Dedifferentiated amniotic fluid mesenchymal stem cell (primary cell): ENCODE measurements around the gene KDM4C.
A peak's percentile ranks its signal among the peaks of the same experiment; 100 is the strongest.
"Not testable (repeated sequence)": the region's sequence is repeated elsewhere in the genome, so short reads cannot be mapped to it uniquely, and the experiment has no call there.

ENCODE experiments used
- DNase-seq: peaks from one replicate; pipeline ENCODE4 v3.0.0-alpha.2; 2016; ENCODE audit errors: extremely low spot score

KDM4C gene

GRCh38 chr9:6975198-6975597 lies 217.4 kb downstream of the KDM4C start:
- no peak for DNase-seq

DNA sequence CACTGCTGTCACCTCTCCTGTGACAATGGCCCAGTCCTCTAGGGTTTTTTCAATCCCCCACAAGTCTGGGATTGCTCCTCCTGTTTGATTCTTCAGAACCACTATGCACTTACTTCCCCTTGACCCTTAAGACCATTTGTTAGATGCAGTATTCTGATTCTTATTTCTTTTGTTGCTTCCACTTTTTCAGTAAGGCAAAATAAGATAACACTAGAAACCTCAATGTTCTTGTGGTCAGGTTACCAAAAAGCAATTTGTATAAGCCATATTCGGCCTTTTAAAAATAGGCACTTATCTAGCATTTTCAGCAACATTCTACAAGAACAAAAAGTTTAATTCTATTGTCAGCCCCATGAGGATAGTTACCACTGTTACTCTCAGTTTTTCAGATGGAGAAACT lies 220.0 kb downstream of the KDM4C start:
- no peak for DNase-seq

- no peak for DNase-seq
Observed at GRCh38 chr9:6978591-6978990, 220.8 kb downstream of the KDM4C start.

DNA sequence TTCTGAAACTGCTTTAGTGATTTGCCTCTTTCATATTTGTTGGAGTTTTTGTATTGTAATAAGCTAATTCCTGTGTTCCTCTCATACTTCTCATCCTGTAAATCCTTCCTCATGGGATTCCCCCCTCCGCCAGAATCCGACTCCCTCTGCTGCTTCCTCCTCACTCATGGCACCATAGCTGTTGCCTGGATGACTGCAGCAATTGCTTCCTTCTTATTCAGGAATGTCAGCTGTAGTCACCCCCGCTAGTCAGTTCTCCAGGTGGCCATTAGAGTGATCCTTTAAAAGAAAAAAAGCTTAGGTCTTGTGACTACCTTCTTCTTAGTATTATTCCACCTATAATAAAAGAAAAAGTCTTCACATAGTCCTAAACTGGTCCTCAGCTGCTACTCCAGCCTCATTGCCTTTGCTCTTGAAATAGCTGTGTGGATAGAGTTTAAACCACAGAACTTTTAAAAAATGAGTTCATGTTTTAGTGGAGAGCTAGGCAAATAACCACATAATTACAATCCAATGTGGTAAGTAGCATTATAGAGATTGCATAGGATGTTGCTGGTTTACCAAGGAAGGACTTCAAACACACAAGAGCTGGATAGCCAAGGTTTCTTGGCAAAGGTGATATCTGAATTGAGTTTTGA lies 227.3 kb downstream of the KDM4C start:
- no peak for DNase-seq

DNA sequence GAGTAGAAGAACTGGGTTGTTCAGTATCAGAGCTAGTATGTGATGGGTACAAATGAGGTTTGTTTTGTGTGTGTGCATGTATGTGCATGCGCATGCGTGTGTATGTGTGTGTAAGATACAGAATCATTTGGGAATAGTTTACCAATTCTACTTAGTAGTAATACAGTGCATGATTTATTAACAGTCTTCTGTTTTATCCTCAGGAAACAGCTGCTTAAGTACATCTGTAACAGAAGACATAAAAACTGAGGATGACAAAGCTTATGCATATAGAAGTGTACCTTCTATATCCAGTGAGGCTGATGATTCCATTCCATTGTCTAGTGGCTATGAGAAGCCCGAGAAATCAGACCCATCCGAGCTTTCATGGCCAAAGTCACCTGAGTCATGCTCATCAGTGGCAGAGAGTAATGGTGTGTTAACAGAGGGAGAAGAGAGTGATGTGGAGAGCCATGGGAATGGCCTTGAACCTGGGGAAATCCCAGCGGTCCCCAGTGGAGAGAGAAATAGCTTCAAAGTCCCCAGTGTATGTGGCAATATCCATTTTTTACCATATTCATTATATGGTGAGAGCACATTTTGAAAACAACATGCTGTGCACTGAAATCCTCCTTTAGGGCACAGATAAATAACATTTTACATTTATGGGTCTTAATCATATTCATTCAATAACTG lies 228.5 kb downstream of the KDM4C start:
- no peak for DNase-seq

- no peak for DNase-seq
Observed at GRCh38 chr9:6987381-6987780, 229.6 kb downstream of the KDM4C start.

DNA sequence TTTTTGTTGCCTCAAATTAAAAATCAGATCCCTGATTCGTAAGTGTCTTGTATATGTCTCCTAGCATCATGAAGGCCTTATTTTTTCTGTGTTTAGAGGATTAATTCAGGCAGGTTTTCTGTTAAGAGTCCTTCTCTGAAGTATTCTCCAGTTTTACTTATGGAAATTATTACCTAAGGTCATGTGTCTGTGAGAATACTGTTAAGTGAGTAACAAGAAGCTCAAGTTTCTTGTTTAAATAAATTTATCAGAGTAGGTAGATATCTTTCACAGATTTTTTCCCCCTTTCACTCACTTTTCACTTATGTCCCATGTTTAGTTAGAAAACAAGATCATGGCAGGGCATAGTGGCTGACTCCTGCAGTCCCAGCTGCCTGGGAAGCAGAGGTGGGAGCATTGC lies 233.6 kb downstream of the KDM4C start:
- DNase-seq = no peak

- no peak for DNase-seq
Observed at GRCh38 chr9:6996061-6996854, 238.5 kb downstream of the KDM4C start.

DNA sequence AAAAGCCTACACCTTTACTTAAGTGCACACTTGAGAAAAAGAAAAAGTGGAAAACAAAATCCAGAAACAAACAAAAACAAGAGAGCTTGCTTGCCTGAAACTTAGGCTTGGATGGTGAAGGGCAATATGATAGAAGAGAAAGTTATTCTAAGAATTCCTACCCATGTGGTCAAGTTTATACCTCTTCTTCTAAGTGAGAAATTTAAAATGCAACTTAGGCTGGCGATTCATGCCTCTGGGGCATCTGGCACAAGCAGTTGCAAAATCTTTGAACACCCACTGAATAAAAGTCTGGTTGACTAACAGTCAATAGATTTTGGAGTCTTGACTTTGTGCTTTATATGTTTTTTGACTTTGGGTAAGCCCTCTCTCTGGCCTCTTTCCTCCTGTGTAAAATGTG lies 239.6 kb downstream of the KDM4C start:
- DNase-seq = peak; percentile 39

DNA sequence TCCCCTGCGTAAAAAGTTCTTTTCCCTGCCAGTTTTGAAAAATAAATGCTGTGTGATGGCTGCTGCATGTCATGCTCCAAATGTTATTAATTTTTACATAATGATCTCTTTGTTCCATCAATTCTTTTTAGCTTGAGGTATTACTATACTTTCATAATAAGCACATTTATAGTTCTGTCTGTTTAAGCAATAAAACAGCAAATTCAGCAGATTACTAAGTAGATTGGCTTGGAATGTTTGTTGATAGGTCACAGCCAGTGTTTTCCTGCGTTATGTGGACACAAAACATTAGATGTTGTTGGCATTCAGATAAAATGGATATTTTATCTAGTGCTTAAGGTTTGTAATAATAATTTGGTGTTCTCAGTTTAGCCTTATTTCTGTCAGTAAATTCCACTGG lies 242.0 kb downstream of the KDM4C start:
- DNase-seq = no peak

DNA sequence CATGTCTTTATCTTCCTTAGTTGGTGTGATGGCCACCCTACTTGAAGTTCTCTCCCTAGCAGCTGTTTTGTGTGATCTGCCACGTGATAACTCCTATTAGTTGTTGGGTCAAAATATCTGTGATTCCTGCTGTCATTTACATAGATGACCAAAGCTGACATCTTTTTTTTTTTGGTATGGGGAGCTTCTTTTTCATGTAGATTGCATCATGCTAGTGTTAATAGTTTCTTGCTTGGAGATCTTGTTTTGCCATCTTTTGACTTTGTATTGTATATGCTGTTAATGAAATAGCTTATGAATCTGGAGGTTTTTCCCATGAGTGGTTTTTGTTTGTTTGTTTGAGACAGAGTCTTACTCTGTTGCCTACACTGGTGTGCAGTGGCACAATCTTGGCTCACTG lies 243.8 kb downstream of the KDM4C start:
- no peak for DNase-seq

DNA sequence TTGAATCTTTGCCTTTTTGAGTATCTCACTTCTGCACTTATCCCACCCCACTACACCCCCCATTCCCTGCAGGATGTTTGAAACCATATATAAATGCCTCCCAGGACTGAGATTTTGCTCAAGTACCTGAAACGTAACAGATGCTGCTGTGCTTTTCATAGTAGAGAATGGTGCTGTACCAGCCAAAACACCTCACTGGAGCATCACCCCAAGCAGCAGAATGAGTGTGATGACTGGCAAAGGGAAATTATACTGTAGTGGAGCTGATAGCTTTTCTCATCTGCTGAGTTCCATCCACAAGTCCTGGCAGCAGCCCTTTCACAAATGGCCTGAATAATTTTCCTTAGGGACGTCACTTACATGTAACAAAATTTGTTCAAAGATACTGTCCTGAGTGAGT lies 246.1 kb downstream of the KDM4C start:
- DNase-seq = no peak

DNA sequence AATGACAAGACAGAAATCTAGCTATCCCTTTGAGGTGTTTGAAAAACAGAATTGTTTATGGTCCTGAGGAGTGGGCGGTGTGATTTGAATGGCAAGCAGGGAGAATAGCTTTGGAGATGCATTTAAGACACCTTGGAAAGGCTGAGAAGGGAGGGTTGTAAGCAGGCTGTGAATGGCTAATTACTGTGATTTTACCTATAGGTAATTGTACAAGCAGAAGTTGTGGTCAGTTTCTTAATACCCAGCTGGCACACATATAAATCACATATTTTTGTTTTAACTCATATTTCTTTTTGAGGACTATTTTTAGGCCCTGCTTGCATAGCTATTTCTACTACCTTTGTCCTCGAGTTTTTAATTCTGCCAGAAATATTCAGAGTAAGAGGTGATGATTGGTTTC lies 248.6 kb downstream of the KDM4C start:
- no peak for DNase-seq

GRCh38 chr9:7008411-7008810 lies 250.6 kb downstream of the KDM4C start:
- no peak for DNase-seq

- DNase-seq = no peak
Observed at GRCh38 chr9:7009065-7009464, 251.3 kb downstream of the KDM4C start.

GRCh38 chr9:7011395-7012067 lies 253.8 kb downstream of the KDM4C start:
- DNase-seq = no peak

DNA sequence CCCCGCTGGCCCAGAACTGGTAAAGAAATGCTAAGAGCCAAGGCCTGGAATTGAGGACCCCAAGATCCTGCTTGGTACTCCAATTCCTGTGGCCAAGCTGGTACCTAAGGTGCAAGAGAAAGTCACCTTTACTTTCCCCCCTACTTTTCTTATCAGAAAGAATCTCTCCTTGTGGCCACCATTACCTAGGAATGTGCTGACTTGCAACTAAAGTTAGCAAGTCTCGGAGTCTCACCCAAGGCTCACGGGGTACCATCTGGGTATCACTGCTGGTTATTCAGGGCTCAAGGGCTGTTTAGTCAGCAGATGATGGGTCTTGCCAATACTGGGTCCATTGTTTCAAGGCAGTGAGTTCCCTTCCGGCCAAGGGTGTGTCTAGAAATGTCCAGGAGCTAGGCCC lies 270.2 kb downstream of the KDM4C start:
- no peak for DNase-seq

GRCh38 chr9:7028591-7028990 lies 270.8 kb downstream of the KDM4C start:
- DNase-seq = no peak

- not testable (repeated sequence) for DNase-seq
Observed at GRCh38 chr9:7030943-7031342, 273.2 kb downstream of the KDM4C start.

DNA sequence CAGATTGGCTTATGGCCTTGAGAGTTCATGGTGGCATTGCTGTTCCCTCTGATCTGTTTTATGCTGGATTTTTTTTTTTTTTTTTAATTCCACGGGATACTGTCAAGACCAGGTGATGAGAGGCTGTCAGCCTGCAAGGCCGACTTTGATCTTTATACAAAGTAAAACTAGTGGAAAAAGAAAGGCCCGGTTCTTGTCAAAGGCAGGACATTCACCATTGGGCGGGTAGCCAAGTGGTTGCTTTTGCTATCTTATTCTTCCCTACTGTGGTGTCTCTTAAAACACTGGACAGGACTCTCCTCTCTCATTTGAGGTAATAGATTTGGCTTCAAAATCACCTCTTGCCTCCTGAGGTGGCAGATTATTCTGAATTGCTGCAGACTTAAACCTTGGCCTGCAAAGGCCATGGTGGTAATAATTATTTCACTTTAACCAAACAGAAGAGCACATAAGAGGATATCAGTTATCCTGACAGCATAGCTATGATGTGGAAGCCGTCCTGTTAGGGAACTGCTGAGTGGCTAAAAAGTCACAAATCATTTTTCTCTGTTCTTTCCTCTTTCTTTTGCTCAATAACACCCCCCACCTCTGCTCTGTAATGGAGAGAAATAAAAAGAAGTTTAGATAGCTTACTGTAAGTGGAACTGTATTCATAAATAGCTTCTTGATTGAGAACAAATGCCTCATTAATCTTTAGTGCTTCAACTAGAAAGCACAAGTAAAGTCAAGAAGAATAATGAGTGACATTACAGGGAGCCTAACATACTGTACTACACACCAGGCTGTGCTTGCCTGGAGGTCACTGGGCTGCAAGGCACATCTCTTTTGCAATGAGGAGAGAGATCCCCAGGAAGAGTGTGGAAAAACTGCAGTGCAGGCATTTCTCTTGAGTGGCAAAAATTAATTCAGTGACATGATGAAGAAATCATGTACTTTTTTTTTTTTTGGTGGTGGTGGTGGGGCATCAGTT lies 275.6 kb downstream of the KDM4C start:
- no peak for DNase-seq

DNA sequence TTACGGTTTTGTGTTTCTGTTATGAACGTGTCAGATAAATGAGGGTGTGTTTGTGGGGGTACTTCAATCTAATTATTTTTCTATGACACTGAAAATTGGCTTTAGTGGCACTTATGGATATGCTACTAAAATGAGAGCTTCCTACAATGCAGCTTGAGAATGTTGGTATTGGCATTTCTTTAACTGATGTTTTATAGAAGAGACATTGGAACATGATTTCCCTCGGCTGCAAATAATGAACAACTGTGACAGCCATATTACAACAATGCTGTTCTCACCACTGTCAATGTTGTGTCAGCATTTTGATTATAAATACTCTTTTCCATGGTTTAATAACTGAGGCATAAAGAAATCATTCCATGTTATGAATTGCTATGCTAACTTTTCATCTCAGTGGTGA lies 279.4 kb downstream of the KDM4C start:
- DNase-seq = no peak
